Stimulated activated CD4-positive, alpha-beta T cell treated with anti-CD3 and anti-CD28 coated beads, Interleukin-4, amount 100 ng/mL, for 1 hour (primary cell): ENCODE data around the gene TCEANC2.
"Not testable (repeated sequence)": the region's sequence is repeated elsewhere in the genome, so short reads cannot be mapped to it uniquely, and the experiment has no call there.

ENCODE experiments used
- DNase-seq: peaks from one replicate; pipeline ENCODE4 v3.0.0-alpha.2; 2020

The TCEANC2 gene

GRCh38 chr1:54091666-54092065, 38.3 kb downstream of the TCEANC2 start:
- DNase-seq: no peak

- no peak for DNase-seq
Observed at GRCh38 chr1:54094001-54094729, 40.8 kb downstream of the TCEANC2 start.

- not testable (repeated sequence) for DNase-seq
Observed at GRCh38 chr1:54094730-54095105, 41.3 kb downstream of the TCEANC2 start.

- no peak for DNase-seq
Observed at GRCh38 chr1:54095546-54096226, 42.3 kb downstream of the TCEANC2 start.

- DNase-seq: no peak
Observed at GRCh38 chr1:54096227-54096876, 42.9 kb downstream of the TCEANC2 start.

- DNase-seq: no peak
Observed at GRCh38 chr1:54096877-54097240, 43.5 kb downstream of the TCEANC2 start.

GRCh38 chr1:54099061-54099610, 45.7 kb downstream of the TCEANC2 start:
- DNase-seq: no peak

GRCh38 chr1:54100500-54100899, 47.1 kb downstream of the TCEANC2 start:
- DNase-seq: no peak

- DNase-seq: no peak
Observed at GRCh38 chr1:54103414-54103813, 50.0 kb downstream of the TCEANC2 start.

GRCh38 chr1:54104613-54105012, 51.2 kb downstream of the TCEANC2 start:
- not testable (repeated sequence) for DNase-seq

- DNase-seq: no peak
Observed at GRCh38 chr1:54105080-54105479, 51.7 kb downstream of the TCEANC2 start.

- DNase-seq: no peak
Observed at GRCh38 chr1:54105736-54106269, 52.4 kb downstream of the TCEANC2 start.

GRCh38 chr1:54107131-54107530, 53.7 kb downstream of the TCEANC2 start:
- DNase-seq: no peak

GRCh38 chr1:54108156-54108555, 54.7 kb downstream of the TCEANC2 start:
- no peak for DNase-seq

- no peak for DNase-seq
Observed at GRCh38 chr1:54109129-54110090, 56.0 kb downstream of the TCEANC2 start.

- no peak for DNase-seq
Observed at GRCh38 chr1:54110996-54111395, 57.6 kb downstream of the TCEANC2 start.

- no peak for DNase-seq
Observed at GRCh38 chr1:54111624-54112023, 58.2 kb downstream of the TCEANC2 start.

- DNase-seq: no peak
Observed at GRCh38 chr1:54112027-54112426, 58.6 kb downstream of the TCEANC2 start.

GRCh38 chr1:54112705-54113368, 59.4 kb downstream of the TCEANC2 start:
- no peak for DNase-seq

- DNase-seq: no peak
Observed at GRCh38 chr1:54114001-54114400, 60.6 kb downstream of the TCEANC2 start.

- DNase-seq: no peak
Observed at GRCh38 chr1:54114955-54115354, 61.5 kb downstream of the TCEANC2 start.

- no peak for DNase-seq
Observed at GRCh38 chr1:54115520-54115919, 62.1 kb downstream of the TCEANC2 start.
